PC-3 (cell line): ENCODE measurements around the gene PPFIBP1. TPM values are rescaled to one million over a fixed set of nuclear protein-coding genes. Genes with fewer than 3 reads are reported as not detected.
A peak's percentile ranks its signal among the peaks of the same experiment; 100 is the strongest.

Experiments used
- ATAC-seq: fragments of 200-7000 bp; cut with Tn5 transposase; 2 replicates; pipeline ENCODE4 v1.9.1; 2020; ENCODE audit warnings: mild to moderate bottlenecking, moderate library complexity
- BruUV-seq: library from RNA; stranded (reverse); fragments of 400-500 nt; replicated peaks from 2 replicates; lab custom pipeline; 2021; lab: Mats Ljungman, UMichigan
- CTCF ChIA-PET: fragments of 300-600 bp; sonication (Branson Sonifier 250); formaldehyde crosslinking; loops from one replicate; lab custom pipeline; 2022; ENCODE audit warnings: antibody characterized with exemption; lab: Charles Lee
- POLR2A ChIA-PET: fragments of 300-600 bp; sonication (Branson Sonifier 250); formaldehyde crosslinking; loops from one replicate; lab custom pipeline; 2022; ENCODE audit warnings: antibody characterized with exemption; ENCODE audit not compliant: unreplicated experiment; lab: Charles Lee
- DNase-seq: peaks from one replicate; pipeline ENCODE4 v3.0.0-alpha.2; 2015
- H2AFZ ChIP-seq: fragments of 300-600 bp; sonication (generic); 2 replicates; pipeline ENCODE4 v1.6.0; 2016; ENCODE audit warnings: antibody characterized with exemption, low read length
- H3F3A ChIP-seq: fragments of 300-600 bp; sonication (generic); one replicate; pipeline ENCODE4 v1.6.0; 2017; ENCODE audit warnings: antibody characterized with exemption, low read length, control low read depth, mild to moderate bottlenecking; ENCODE audit not compliant: unreplicated experiment
- H3K27ac ChIP-seq: fragments of 300-600 bp; sonication (generic); 2 replicates; pipeline ENCODE4 v1.5.1; 2016; ENCODE audit warnings: mild to moderate bottlenecking, low read length
- H3K27me3 ChIP-seq: fragments of 300-600 bp; sonication (generic); 2 replicates; pipeline ENCODE4 v1.6.1; 2016; ENCODE audit warnings: low read length, mixed read lengths
- H3K36me3 ChIP-seq: fragments of 300-600 bp; sonication (generic); 2 replicates; pipeline ENCODE4 v1.6.1; 2016; ENCODE audit warnings: low read depth, mixed run types, low read length, mixed read lengths
- H3K4me1 ChIP-seq: fragments of 300-600 bp; sonication (generic); 2 replicates; pipeline ENCODE4 v1.5.1; 2016; ENCODE audit warnings: low read length; ENCODE audit not compliant: insufficient read depth
- H3K4me2 ChIP-seq: fragments of 300-600 bp; sonication (generic); 2 replicates; pipeline ENCODE4 v1.6.0; 2016; ENCODE audit warnings: low read length
- H3K4me3 ChIP-seq: fragments of 300-600 bp; sonication (generic); 2 replicates; pipeline ENCODE4 v1.5.1; 2016; ENCODE audit warnings: mild to moderate bottlenecking, low read length, mixed read lengths
- H3K79me2 ChIP-seq: fragments of 300-600 bp; sonication (generic); 2 replicates; pipeline ENCODE4 v1.6.1; 2017; ENCODE audit warnings: low read length, mixed read lengths
- H3K9ac ChIP-seq: fragments of 300-600 bp; sonication (generic); 2 replicates; pipeline ENCODE4 v1.6.0; 2016; ENCODE audit warnings: mild to moderate bottlenecking, low read length
- H3K9me2 ChIP-seq: fragments of 300-600 bp; sonication (generic); replicated peaks from 2 replicates; pipeline ENCODE4 v1.6.1; 2016; ENCODE audit warnings: mixed run types, low read length, mixed read lengths
- H3K9me3 ChIP-seq: fragments of 300-600 bp; sonication (generic); 2 replicates; pipeline ENCODE4 v1.6.1; 2016; ENCODE audit warnings: low read length, mixed read lengths
- H4K20me1 ChIP-seq: fragments of 300-600 bp; sonication (generic); 2 replicates; pipeline ENCODE4 v1.6.1; 2016; ENCODE audit warnings: low read length, mixed read lengths
- CTCF ChIP-seq: fragments of 300-600 bp; sonication (generic); conservative IDR thresholded peaks from 2 replicates; pipeline ENCODE4 v1.5.1; 2017; ENCODE audit warnings: antibody characterized with exemption, low read depth, mild to moderate bottlenecking, low read length
- EZH2 ChIP-seq: fragments of 300-600 bp; sonication (generic); IDR thresholded peaks from one replicate; pipeline ENCODE4 v1.6.1; 2017; ENCODE audit warnings: antibody characterized with exemption, mild to moderate bottlenecking, low read length; ENCODE audit not compliant: unreplicated experiment
- EZH2phosphoT487 ChIP-seq: fragments of 300-600 bp; sonication (generic); IDR thresholded peaks from 2 replicates; pipeline ENCODE4 v1.6.1; 2018; ENCODE audit warnings: mild to moderate bottlenecking, antibody characterized with exemption, low read length, borderline replicate concordance
- intact Hi-C: fragments of 100-400 bp; cut with micrococcal nuclease; formaldehyde crosslinking; loops from 2 replicates; pipeline ENCODE4 v1.9.0; 2023
- total RNA-seq: library from RNA; depleted of rRNA; stranded (reverse); fragments of >200 nt; gene quantifications from 2 replicates; pipeline ENCODE4 v1.2.3, GENCODE V29; 2014

The PPFIBP1 gene
- total RNA-seq, 1 experiment from 2014 or later, result 56.9 TPM

DNA sequence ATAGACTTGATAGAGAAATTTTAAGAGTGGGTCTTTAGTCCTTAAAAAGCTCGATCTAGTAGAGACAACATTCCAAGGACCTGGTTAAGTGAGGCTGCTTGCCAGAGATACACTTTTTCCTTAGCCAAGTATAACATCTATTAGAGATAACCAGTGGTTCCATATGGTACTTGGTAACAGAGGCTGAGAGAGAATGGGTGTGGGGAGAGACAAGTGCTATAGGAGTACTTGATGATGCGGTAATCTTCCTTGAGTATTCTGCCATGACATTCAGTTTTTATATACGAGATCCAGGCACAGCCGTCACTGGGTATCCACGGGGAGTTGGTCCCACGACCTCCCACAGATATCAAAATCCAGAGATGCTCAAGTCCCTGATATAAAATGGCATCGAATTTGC, 94.8 kb downstream of the PPFIBP1 start:
- H3K79me2 ChIP-seq, result peaks cover 46% of the 10 kb centered on the region
- no peaks in the 10 kb centered on the region for H3K27me3 ChIP-seq
- TSS peak; percentile 62 for BruUV-seq
- POLR2A ChIA-PET, result no interaction called here
- H3K4me2 ChIP-seq, result peak overlapping the region; percentile 42
- no peak overlapping the region for H3K4me3 ChIP-seq
- H3K9me2 ChIP-seq, result no peaks in the 10 kb centered on the region
- TF ChIP-seq EZH2phosphoT487 (no peak), EZH2 (no peak), CTCF (no peak)
- H3F3A ChIP-seq, result peaks cover 7% of the 10 kb centered on the region
- CTCF ChIA-PET, result no interaction called here
- no peak overlapping the region for H2AFZ ChIP-seq
- no peak for DNase-seq
- intact Hi-C loops, result loop anchor here (1.0 to 2.0 kb wide), 2 partner anchors 9 to 44 kb away; no protein-coding TSS in a partner anchor
- ATAC-seq, result no peak
- H3K27ac ChIP-seq, result peak overlapping the region; percentile 73
- H3K9ac ChIP-seq, result peak overlapping the region; percentile 11
- no peaks in the 10 kb centered on the region for H3K9me3 ChIP-seq
- no peaks in the 10 kb centered on the region for H4K20me1 ChIP-seq
- peaks cover 84% of the 10 kb centered on the region for H3K4me1 ChIP-seq
- H3K36me3 ChIP-seq, result no peaks in the 10 kb centered on the region

DNA sequence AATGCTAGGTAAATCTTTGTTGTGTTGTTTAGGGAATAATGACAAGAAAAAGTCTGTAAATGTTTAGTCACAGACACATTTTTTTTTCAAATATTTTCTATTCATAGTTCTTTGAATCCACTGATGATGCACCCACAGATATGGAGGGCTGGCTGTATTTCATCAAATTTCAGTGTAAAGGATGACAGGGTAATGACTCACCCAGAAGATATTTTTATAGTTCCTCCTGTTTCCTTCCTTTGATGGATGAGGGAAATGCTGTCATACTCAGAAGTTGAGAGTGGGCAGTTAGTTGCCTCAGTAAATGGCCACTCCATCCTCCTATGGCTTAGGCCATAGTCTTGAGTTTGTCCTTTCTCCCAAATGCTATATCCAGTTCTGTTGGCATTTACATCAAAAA, 95.3 kb downstream of the PPFIBP1 start:
- peak overlapping the region; percentile 73 for H3K27ac ChIP-seq
- intact Hi-C loops, result loop anchor here (1.0 to 2.0 kb wide), 2 partner anchors 9 to 45 kb away; no protein-coding TSS in a partner anchor
- no peaks in the 10 kb centered on the region for H4K20me1 ChIP-seq
- no peak overlapping the region for H3K4me3 ChIP-seq
- peaks cover 88% of the 10 kb centered on the region for H3K4me1 ChIP-seq
- DNase-seq (peak; percentile 99), ATAC-seq (peak; percentile 73)
- no TSS peak for BruUV-seq
- CTCF ChIA-PET, result no interaction called here
- no peaks in the 10 kb centered on the region for H3K27me3 ChIP-seq
- POLR2A ChIA-PET, result no interaction called here
- no peak overlapping the region for H2AFZ ChIP-seq
- H3K9me2 ChIP-seq, result no peaks in the 10 kb centered on the region
- no peaks in the 10 kb centered on the region for H3K36me3 ChIP-seq
- H3K9me3 ChIP-seq, result no peaks in the 10 kb centered on the region
- H3K9ac ChIP-seq, result peak overlapping the region; percentile 11; the same call in 1 of the 2 replicates
- H3K79me2 ChIP-seq, result peaks cover 46% of the 10 kb centered on the region
- H3F3A ChIP-seq, result peaks cover 7% of the 10 kb centered on the region
- peak overlapping the region; percentile 42 for H3K4me2 ChIP-seq
- no peak for TF ChIP-seq EZH2phosphoT487

- H3K4me2 ChIP-seq, result no peak overlapping the region
- TF ChIP-seq CTCF (no peak), EZH2 (no peak), EZH2phosphoT487 (no peak)
- CTCF ChIA-PET, result no interaction called here
Observed at GRCh38 chr12:27620121-27620520, 96.1 kb downstream of the PPFIBP1 start.

More at GRCh38 chr12:27620121-27620520, 96.1 kb downstream of the PPFIBP1 start:
- no peak for DNase-seq
- H3K36me3 ChIP-seq, result no peaks in the 10 kb centered on the region
- no peak overlapping the region for H3K9ac ChIP-seq
- H3K9me3 ChIP-seq, result no peaks in the 10 kb centered on the region
- peaks cover 2% of the 10 kb centered on the region for H3F3A ChIP-seq
- peaks cover 88% of the 10 kb centered on the region for H3K4me1 ChIP-seq
- POLR2A ChIA-PET, result no interaction called here
- H3K27ac ChIP-seq, result 0 out of 2 replicates have a peak overlapping the region, but pooled peaks have one; percentile 2
- H4K20me1 ChIP-seq, result no peaks in the 10 kb centered on the region
- no peak for ATAC-seq
- H3K4me3 ChIP-seq, result no peak overlapping the region
- intact Hi-C loops, result loop anchor here (5.0 kb wide), 1 partner anchor 283 kb away; no protein-coding TSS in a partner anchor
- H3K27me3 ChIP-seq, result no peaks in the 10 kb centered on the region
- H3K9me2 ChIP-seq, result no peaks in the 10 kb centered on the region
- no TSS peak for BruUV-seq
- peaks cover 50% of the 10 kb centered on the region for H3K79me2 ChIP-seq
- H2AFZ ChIP-seq, result no peak overlapping the region
